OCI-M2 (cell line): ENCODE data around the gene MYMK.
"Not testable (repeated sequence)": the region's sequence is repeated elsewhere in the genome, so short reads cannot be mapped to it uniquely, and the experiment has no call there.

Experiments
- DNase-seq: peaks from one replicate; lab custom pipeline; 2025; ENCODE audit not compliant: unreplicated experiment; lab: John Stamatoyannopoulos, UW

MYMK gene

GRCh38 chr9:133524679-133525228 lies at the start of gene MYMK:
TSS of gene MYMK (minus strand) at chr9:133524959. CDS start at chr9:133524844, 115 bp downstream.
- no peak for DNase-seq

GRCh38 chr9:133573791-133574515 lies 49.2 kb upstream of the MYMK start:
- no peak for DNase-seq

- DNase-seq = no peak
Measured at GRCh38 chr9:133572821-133573361, 48.1 kb upstream of the MYMK start.

GRCh38 chr9:133571896-133572595 lies 47.3 kb upstream of the MYMK start:
- DNase-seq = no peak

- no peak for DNase-seq
Measured at GRCh38 chr9:133571391-133571890, 46.7 kb upstream of the MYMK start.

- DNase-seq = no peak
Measured at GRCh38 chr9:133570691-133571080, 45.9 kb upstream of the MYMK start.

- DNase-seq = no peak
Measured at GRCh38 chr9:133569891-133570690, 45.3 kb upstream of the MYMK start.

GRCh38 chr9:133569121-133569785 lies 44.5 kb upstream of the MYMK start:
- DNase-seq = no peak

- no peak for DNase-seq
Measured at GRCh38 chr9:133568186-133568585, 43.4 kb upstream of the MYMK start.

- DNase-seq = no peak
Measured at GRCh38 chr9:133566817-133567216, 42.1 kb upstream of the MYMK start.

- DNase-seq = no peak
Measured at GRCh38 chr9:133566382-133566781, 41.6 kb upstream of the MYMK start.

GRCh38 chr9:133564451-133565116 lies 39.8 kb upstream of the MYMK start:
- DNase-seq = no peak

- not testable (repeated sequence) for DNase-seq
Measured at GRCh38 chr9:133563814-133564213, 39.1 kb upstream of the MYMK start.

GRCh38 chr9:133563291-133563796 lies 38.6 kb upstream of the MYMK start:
- no peak for DNase-seq

GRCh38 chr9:133562611-133563290 lies 38.0 kb upstream of the MYMK start:
- no peak for DNase-seq

GRCh38 chr9:133561976-133562554 lies 37.3 kb upstream of the MYMK start:
- no peak for DNase-seq

GRCh38 chr9:133560944-133561343 lies 36.2 kb upstream of the MYMK start:
- no peak for DNase-seq

- DNase-seq = no peak
Measured at GRCh38 chr9:133560311-133560710, 35.6 kb upstream of the MYMK start.
